ENCODE results near the gene DUSP10.

Gene DUSP10

GRCh38 chr1:221712198-221712684 is 29.6 kb downstream of the DUSP10 start:
- DNase-seq = no peak
- Histone ChIP-seq H3K27me3 (ENCODE audit: insufficient read depth, low read depth, severe bottlenecking) (no peaks in the 10 kb centered on the region), H3K27ac (no peak overlapping the region), H3K9me3 (ENCODE audit: severe bottlenecking) (no peaks in the 10 kb centered on the region), H3K4me3 (ENCODE audit: low read depth, low read length) (no peak overlapping the region), H3K36me3 (no peaks in the 10 kb centered on the region)
- TF ChIP-seq, protein P1, sequence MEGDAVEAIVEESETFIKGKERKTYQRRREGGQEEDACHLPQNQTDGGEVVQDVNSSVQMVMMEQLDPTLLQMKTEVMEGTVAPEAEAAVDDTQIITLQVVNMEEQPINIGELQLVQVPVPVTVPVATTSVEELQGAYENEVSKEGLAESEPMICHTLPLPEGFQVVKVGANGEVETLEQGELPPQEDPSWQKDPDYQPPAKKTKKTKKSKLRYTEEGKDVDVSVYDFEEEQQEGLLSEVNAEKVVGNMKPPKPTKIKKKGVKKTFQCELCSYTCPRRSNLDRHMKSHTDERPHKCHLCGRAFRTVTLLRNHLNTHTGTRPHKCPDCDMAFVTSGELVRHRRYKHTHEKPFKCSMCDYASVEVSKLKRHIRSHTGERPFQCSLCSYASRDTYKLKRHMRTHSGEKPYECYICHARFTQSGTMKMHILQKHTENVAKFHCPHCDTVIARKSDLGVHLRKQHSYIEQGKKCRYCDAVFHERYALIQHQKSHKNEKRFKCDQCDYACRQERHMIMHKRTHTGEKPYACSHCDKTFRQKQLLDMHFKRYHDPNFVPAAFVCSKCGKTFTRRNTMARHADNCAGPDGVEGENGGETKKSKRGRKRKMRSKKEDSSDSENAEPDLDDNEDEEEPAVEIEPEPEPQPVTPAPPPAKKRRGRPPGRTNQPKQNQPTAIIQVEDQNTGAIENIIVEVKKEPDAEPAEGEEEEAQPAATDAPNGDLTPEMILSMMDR (IDR thresholded peaks at IDR 0.05; ENCODE audit: low read depth, low read length) = no peak

DNA sequence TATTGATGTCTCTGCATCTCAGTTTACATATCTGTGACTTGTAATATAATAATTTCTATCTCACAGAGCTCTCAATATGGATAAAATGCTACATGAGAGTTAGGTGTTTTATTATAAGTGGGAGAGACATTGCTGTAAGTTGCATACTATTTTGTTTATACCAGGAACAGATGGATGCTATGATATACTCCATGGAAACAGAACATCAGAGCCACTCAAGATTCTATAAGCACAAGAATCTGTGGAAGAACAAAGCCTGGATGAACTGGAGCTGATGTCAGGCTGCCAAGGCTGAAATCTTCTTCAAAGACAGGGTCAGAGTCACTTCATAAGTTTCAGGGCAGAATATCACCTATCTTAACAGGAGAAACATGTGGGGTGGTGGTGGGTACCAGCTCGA is 30.2 kb downstream of the DUSP10 start:
- TF ChIP-seq, protein P1 (IDR thresholded peaks at IDR 0.05; ENCODE audit: low read depth, low read length) = no peak

GRCh38 chr1:221711063-221711577 is 30.8 kb downstream of the DUSP10 start:
- Histone ChIP-seq H3K9me3 (ENCODE audit: severe bottlenecking) (no peaks in the 10 kb centered on the region), H3K4me3 (ENCODE audit: low read depth, low read length) (no peak overlapping the region), H3K27me3 (ENCODE audit: insufficient read depth, low read depth, severe bottlenecking) (no peaks in the 10 kb centered on the region), H3K27ac (no peak overlapping the region), H3K36me3 (no peaks in the 10 kb centered on the region)
- no peak for DNase-seq
- TF ChIP-seq, protein P1 (IDR thresholded peaks at IDR 0.05; ENCODE audit: low read depth, low read length) = no peak

More for the DNA sequence above, 30.2 kb downstream of the DUSP10 start:
- no peak overlapping the region for H3K27ac ChIP-seq
- no peak for DNase-seq
- H3K27me3 ChIP-seq (ENCODE audit: insufficient read depth, low read depth, severe bottlenecking) = no peaks in the 10 kb centered on the region
- H3K4me3 ChIP-seq (ENCODE audit: low read depth, low read length) = no peak overlapping the region
- H3K36me3 ChIP-seq = no peaks in the 10 kb centered on the region
- H3K9me3 ChIP-seq (ENCODE audit: severe bottlenecking) = no peaks in the 10 kb centered on the region

GRCh38 chr1:221709854-221710253 is 32.0 kb downstream of the DUSP10 start:
- DNase-seq = no peak

DNA sequence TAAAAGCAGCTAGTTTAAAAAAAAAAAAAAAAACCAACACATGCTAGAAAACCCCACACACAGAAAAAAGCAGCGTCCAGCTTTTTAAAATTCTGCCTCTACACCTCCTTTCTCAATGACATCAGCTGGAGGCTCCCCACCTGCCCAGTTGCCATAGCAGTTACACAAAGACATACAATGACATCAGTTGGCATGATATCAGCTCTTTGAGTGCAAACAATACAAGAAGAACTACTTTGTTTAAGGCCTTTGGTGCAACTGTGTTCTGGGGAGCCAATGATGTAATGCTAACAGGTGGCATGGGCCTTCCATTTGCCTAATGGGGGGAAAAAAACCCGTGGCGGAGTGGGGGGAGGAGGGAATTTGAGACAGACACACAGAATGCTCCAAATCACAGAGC is 32.9 kb downstream of the DUSP10 start:
- H3K9me3 ChIP-seq (ENCODE audit: severe bottlenecking) = no peaks in the 10 kb centered on the region
- no peak overlapping the region for H3K4me3 ChIP-seq (ENCODE audit: low read depth, low read length)
- TF ChIP-seq, protein P1 (IDR thresholded peaks at IDR 0.05; ENCODE audit: low read depth, low read length) = no peak
- no peaks in the 10 kb centered on the region for H3K36me3 ChIP-seq
- no peak overlapping the region for H3K27ac ChIP-seq
- no peak for DNase-seq
- H3K27me3 ChIP-seq (ENCODE audit: insufficient read depth, low read depth, severe bottlenecking) = no peaks in the 10 kb centered on the region

More at GRCh38 chr1:221709854-221710253, 32.0 kb downstream of the DUSP10 start:
- TF ChIP-seq, protein P1 (IDR thresholded peaks at IDR 0.05; ENCODE audit: low read depth, low read length) = no peak
- no peaks in the 10 kb centered on the region for H3K27me3 ChIP-seq (ENCODE audit: insufficient read depth, low read depth, severe bottlenecking)
- no peak overlapping the region for H3K4me3 ChIP-seq (ENCODE audit: low read depth, low read length)
- H3K9me3 ChIP-seq (ENCODE audit: severe bottlenecking) = no peaks in the 10 kb centered on the region
- no peaks in the 10 kb centered on the region for H3K36me3 ChIP-seq
- H3K27ac ChIP-seq = no peak overlapping the region

DNA sequence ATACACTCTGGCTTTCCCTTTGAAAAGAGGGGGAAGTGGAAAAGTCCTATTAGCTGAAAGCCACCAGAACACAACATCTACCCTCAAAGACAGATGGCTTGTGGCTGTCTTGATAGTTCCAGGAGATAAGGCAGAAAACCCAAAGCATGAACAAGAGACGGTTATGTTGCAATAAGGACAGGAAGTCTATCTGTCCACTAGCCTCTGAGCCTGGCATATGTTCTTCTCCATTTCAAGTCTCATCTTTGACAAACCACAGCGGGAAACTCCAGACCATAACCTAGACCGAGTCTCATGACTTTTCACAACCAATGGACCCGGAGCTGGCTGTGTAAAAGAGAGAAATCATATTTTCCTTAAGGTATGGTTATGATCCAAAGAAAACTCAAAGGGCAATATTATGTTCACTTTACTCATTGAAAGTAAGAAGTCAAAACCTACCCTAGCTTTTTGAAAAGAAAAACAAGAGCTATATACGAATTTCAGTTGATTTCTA is 33.8 kb downstream of the DUSP10 start:
- Histone ChIP-seq H3K36me3 (no peaks in the 10 kb centered on the region), H3K4me3 (ENCODE audit: low read depth, low read length) (no peak overlapping the region), H3K27me3 (ENCODE audit: insufficient read depth, low read depth, severe bottlenecking) (no peaks in the 10 kb centered on the region), H3K9me3 (ENCODE audit: severe bottlenecking) (no peaks in the 10 kb centered on the region), H3K27ac (no peak overlapping the region)
- DNase-seq = no peak
- TF ChIP-seq, protein P1 (IDR thresholded peaks at IDR 0.05; ENCODE audit: low read depth, low read length) = no peak
